Measurements from ENCODE around the gene SLC8B1. TPM values are rescaled to one million over a fixed set of nuclear protein-coding genes. Genes with fewer than 3 reads are reported as not detected.

Gene SLC8B1
- total and polyA plus RNA-seq, 2 donors (not counting 3 experiments of a cell fraction or from before 2014, with no cell fraction given) = 29.9 to 45.4 TPM

DNA sequence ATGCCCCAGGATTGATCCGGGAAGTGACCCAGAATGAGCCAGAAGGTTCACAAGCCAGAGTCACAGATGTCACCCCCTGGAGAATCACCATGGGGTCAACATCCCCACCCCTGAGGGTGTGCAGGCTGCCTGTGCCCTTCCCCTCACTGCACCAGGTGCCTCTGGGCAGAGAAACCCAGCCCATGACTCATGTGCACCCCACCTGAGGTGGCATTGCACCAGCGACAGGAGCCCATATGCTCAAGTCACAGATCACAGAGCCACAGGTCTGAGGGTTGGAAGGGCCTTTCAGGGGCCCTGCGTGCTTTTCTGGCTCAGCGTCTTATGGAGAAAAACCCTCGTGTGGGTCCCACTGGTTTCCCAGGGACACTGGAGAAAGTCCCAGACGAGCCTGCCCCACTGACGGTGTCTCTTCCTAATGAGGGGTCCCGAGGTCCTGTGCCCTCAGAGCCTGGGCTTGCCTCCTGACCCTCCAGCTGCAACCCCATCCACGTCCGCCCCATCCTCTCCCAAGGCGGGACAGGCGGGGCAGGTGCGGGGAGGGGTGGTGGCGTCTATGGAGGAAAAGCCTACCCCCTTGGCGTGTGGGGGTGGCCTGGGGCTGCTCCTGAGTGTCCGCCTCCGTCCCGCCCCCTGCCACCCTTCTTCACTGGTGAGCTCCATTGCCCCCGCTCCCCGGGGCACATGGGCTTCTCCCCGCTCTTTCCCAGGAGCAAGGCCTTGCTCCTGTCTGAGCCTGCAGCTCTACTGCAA, 47.6 kb downstream of the SLC8B1 start:
- DNase-seq (ENCODE audit: low read depth, low spot score) (no peak), FAIRE-seq (no peak)
- Histone ChIP-seq H3K4me3 (replicated peaks in 1 of 3; ENCODE audit: insufficient read depth in 1 of 3, low read depth in 1 of 3, low read length in 3 of 3) (no peak overlapping the region), H3K79me2 (ENCODE audit: control insufficient read depth, insufficient read depth, low read length) (no peaks in the 10 kb centered on the region), H3K27me3 (ENCODE audit: control insufficient read depth in 2 of 2, insufficient read depth in 2 of 2, low read length in 2 of 2) (no peaks in the 10 kb centered on the region), H3K9me3 (replicated peaks; ENCODE audit: control insufficient read depth, insufficient read depth, low read length) (no peaks in the 10 kb centered on the region), H3K9ac (replicated peaks; ENCODE audit: extremely low read depth, insufficient read depth, low read length) (no peak overlapping the region), H3K4me2 (ENCODE audit: insufficient read depth, low read length) (no peak overlapping the region), H3K4me1 (ENCODE audit: control insufficient read depth, extremely low read depth, insufficient read depth, low read length) (no peaks in the 10 kb centered on the region), H3K27ac (ENCODE audit: insufficient read depth, low read depth, low read length) (no peak overlapping the region), H4K20me1 (replicated peaks; ENCODE audit: control insufficient read depth, extremely low read depth, insufficient read depth, low read length) (no peaks in the 10 kb centered on the region), H2AFZ (ENCODE audit: low read depth, low read length) (no peak overlapping the region), H3K9me1 (replicated peaks; ENCODE audit: control insufficient read depth, extremely low read depth, insufficient read depth, low read length) (no peaks in the 10 kb centered on the region), H3K36me3 (ENCODE audit: control insufficient read depth in 2 of 2, extremely low read depth in 1 of 2, insufficient read depth in 2 of 2, low read length in 2 of 2) (no peaks in the 10 kb centered on the region)
- TF ChIP-seq MYC (IDR thresholded peaks at IDR 0.05; ENCODE audit: low read depth, low read length) = no peak
- dilution Hi-C loops (cut with MboI; ENCODE audit: extremely low pct_ligation_motif_present, low sequenced_read_pairs) (no loop called here), intact Hi-C loops (cut with micrococcal nuclease) (no loop called here)
- POLR2A ChIA-PET = no interaction called here
- BruUV-seq (replicated peaks) = no TSS peak
- CTCF ChIA-PET = no interaction called here

DNA sequence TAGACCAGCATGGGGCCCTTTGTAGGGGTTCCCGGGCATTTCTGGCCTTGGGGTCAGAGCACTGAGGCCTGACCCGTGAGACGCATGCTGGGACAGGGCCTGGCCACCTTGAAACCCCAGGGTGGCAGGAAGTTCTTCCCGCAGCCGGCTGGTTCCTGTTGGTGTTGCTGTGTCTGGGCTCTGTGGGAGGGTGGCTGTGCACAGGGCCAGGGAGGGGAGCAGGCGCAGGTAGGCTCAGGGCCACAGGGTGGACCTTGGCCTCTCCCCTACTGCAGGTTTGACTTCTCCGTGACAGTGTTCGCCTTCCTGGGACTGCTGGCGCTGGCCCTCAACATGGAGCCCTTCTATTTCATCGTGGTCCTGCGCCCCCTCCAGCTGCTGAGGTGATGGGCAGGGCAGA, 48.2 kb downstream of the SLC8B1 start:
- FAIRE-seq = no peak
- no peak for DNase-seq (ENCODE audit: low read depth, low spot score)
- intact Hi-C loops (cut with micrococcal nuclease) = no loop called here
- TF ChIP-seq POLR2AphosphoS5 (IDR thresholded peaks at IDR 0.05; ENCODE audit: insufficient read depth, low read depth, low read length) (no peak), EZH2 (IDR thresholded peaks at IDR 0.05; ENCODE audit: borderline replicate concordance, low read depth, low read length, severe bottlenecking) (no peak), MYC (IDR thresholded peaks at IDR 0.05; ENCODE audit: low read depth, low read length) (no peak), GATA2 (IDR thresholded peaks at IDR 0.05; ENCODE audit: insufficient read depth, insufficient read length, low read depth, low read length) (no peak), FOS (IDR thresholded peaks at IDR 0.05; ENCODE audit: borderline replicate concordance, insufficient read depth, low read length) (no peak)
- TF ChIP-seq, protein P1, sequence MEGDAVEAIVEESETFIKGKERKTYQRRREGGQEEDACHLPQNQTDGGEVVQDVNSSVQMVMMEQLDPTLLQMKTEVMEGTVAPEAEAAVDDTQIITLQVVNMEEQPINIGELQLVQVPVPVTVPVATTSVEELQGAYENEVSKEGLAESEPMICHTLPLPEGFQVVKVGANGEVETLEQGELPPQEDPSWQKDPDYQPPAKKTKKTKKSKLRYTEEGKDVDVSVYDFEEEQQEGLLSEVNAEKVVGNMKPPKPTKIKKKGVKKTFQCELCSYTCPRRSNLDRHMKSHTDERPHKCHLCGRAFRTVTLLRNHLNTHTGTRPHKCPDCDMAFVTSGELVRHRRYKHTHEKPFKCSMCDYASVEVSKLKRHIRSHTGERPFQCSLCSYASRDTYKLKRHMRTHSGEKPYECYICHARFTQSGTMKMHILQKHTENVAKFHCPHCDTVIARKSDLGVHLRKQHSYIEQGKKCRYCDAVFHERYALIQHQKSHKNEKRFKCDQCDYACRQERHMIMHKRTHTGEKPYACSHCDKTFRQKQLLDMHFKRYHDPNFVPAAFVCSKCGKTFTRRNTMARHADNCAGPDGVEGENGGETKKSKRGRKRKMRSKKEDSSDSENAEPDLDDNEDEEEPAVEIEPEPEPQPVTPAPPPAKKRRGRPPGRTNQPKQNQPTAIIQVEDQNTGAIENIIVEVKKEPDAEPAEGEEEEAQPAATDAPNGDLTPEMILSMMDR (IDR thresholded peaks at IDR 0.05; ENCODE audit: extremely low read depth in 1 of 2, insufficient read depth in 1 of 2, low read depth in 1 of 2, low read length in 2 of 2) = no peak
- TF ChIP-seq, protein P2, sequence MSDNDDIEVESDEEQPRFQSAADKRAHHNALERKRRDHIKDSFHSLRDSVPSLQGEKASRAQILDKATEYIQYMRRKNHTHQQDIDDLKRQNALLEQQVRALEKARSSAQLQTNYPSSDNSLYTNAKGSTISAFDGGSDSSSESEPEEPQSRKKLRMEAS (IDR thresholded peaks at IDR 0.05; ENCODE audit: insufficient read depth, insufficient read length) = no peak
- Histone ChIP-seq H3K9me3 (replicated peaks; ENCODE audit: control insufficient read depth, insufficient read depth, low read length) (no peaks in the 10 kb centered on the region), H3K36me3 (ENCODE audit: control insufficient read depth in 2 of 2, extremely low read depth in 1 of 2, insufficient read depth in 2 of 2, low read length in 2 of 2) (no peaks in the 10 kb centered on the region), H3K9me1 (replicated peaks; ENCODE audit: control insufficient read depth, extremely low read depth, insufficient read depth, low read length) (no peaks in the 10 kb centered on the region), H3K9ac (replicated peaks; ENCODE audit: extremely low read depth, insufficient read depth, low read length) (no peak overlapping the region), H4K20me1 (replicated peaks; ENCODE audit: control insufficient read depth, extremely low read depth, insufficient read depth, low read length) (no peaks in the 10 kb centered on the region), H3K4me3 (replicated peaks in 1 of 3; ENCODE audit: insufficient read depth in 1 of 3, low read depth in 1 of 3, low read length in 3 of 3) (no peak overlapping the region), H3K4me1 (ENCODE audit: control insufficient read depth, extremely low read depth, insufficient read depth, low read length) (no peaks in the 10 kb centered on the region), H3K79me2 (ENCODE audit: control insufficient read depth, insufficient read depth, low read length) (no peaks in the 10 kb centered on the region), H3K4me2 (ENCODE audit: insufficient read depth, low read length) (no peak overlapping the region), H3K27me3 (ENCODE audit: control insufficient read depth in 2 of 2, insufficient read depth in 2 of 2, low read length in 2 of 2) (no peaks in the 10 kb centered on the region), H3K27ac (ENCODE audit: insufficient read depth, low read depth, low read length) (no peak overlapping the region), H2AFZ (ENCODE audit: low read depth, low read length) (no peak overlapping the region)
- no TSS peak for BruUV-seq (replicated peaks)
- ChIA-PET CTCF (no interaction called here), POLR2A (no interaction called here)
- dilution Hi-C loops (cut with MboI; ENCODE audit: extremely low pct_ligation_motif_present, low sequenced_read_pairs) = no loop called here
